ENCODE measurements around the gene DLX3. TPM values are rescaled to one million over a fixed set of nuclear protein-coding genes. Genes with fewer than 3 reads are reported as not detected.

Gene DLX3
- total RNA-seq, 4 donors from 2014 or later, result 0.28 TPM; not detected in 3

DNA sequence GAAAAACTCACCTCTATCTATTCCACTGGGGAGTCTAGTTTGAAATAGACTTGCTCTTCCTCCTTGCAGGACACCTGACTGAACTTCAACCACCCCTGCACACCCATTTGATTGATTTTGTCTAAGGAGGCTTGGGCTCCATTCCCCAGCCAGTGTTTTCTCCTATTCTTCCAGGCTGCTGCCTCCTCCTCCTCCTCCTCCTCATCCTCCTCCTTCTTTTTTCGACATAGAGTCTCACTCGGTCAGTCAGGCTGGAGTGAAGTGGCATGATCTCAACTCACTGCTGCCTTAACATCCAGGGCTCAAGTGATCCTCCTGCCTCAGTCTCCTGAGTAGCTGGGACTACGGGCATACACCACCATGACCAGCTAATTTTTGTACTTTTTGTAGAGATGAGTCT lies 27.8 kb downstream of the DLX3 start:
- Histone ChIP-seq H3K4me3 (no peak overlapping the region), H3K36me3 (no peaks in the 10 kb centered on the region), H3K9me3 (no peaks in the 10 kb centered on the region), H3K4me1 (peaks cover 0 to 29% of the 10 kb centered on the region in 2 donors), H3K27me3 (peaks cover 52 to 85% of the 10 kb centered on the region in 2 donors), H3K27ac (no peak overlapping the region)
- TF ChIP-seq CTCF (IDR thresholded peaks at IDR 0.05) (no peak), POLR2A (IDR thresholded peaks at IDR 0.05) (no peak)
- no peak for DNase-seq
- intact Hi-C loops (cut with DNase I; ENCODE audit: low total_unique reads), result no loop called here

- Histone ChIP-seq H3K4me1 (peaks cover 0 to 24% of the 10 kb centered on the region in 2 donors), H3K36me3 (no peaks in the 10 kb centered on the region), H3K27ac (no peak overlapping the region), H3K9me3 (no peaks in the 10 kb centered on the region), H3K27me3 (peaks cover 47 to 81% of the 10 kb centered on the region in 2 donors), H3K4me3 (no peak overlapping the region)
- no peak for DNase-seq
- intact Hi-C loops (cut with DNase I; ENCODE audit: low total_unique reads), result no loop called here
- TF ChIP-seq CTCF (IDR thresholded peaks at IDR 0.05) (no peak), POLR2A (IDR thresholded peaks at IDR 0.05) (no peak)
These were observed 28.3 kb downstream of the DLX3 start for GRCh38 chr17:49966767-49967166.

GRCh38 chr17:49965524-49965909 lies 29.5 kb downstream of the DLX3 start:
- no peak overlapping the region for H3K27ac ChIP-seq
- intact Hi-C loops (cut with DNase I; ENCODE audit: low total_unique reads), result no loop called here
- no peak for DNase-seq
- H3K36me3 ChIP-seq, result no peaks in the 10 kb centered on the region
- H3K4me3 ChIP-seq, result no peak overlapping the region
- H3K4me1 ChIP-seq, result peaks cover 0 to 22% of the 10 kb centered on the region in 2 donors
- TF ChIP-seq CTCF (IDR thresholded peaks at IDR 0.05) (no peak), POLR2A (IDR thresholded peaks at IDR 0.05) (no peak)
- no peaks in the 10 kb centered on the region for H3K9me3 ChIP-seq
- H3K27me3 ChIP-seq, result peaks cover 40 to 69% of the 10 kb centered on the region in 2 donors

DNA sequence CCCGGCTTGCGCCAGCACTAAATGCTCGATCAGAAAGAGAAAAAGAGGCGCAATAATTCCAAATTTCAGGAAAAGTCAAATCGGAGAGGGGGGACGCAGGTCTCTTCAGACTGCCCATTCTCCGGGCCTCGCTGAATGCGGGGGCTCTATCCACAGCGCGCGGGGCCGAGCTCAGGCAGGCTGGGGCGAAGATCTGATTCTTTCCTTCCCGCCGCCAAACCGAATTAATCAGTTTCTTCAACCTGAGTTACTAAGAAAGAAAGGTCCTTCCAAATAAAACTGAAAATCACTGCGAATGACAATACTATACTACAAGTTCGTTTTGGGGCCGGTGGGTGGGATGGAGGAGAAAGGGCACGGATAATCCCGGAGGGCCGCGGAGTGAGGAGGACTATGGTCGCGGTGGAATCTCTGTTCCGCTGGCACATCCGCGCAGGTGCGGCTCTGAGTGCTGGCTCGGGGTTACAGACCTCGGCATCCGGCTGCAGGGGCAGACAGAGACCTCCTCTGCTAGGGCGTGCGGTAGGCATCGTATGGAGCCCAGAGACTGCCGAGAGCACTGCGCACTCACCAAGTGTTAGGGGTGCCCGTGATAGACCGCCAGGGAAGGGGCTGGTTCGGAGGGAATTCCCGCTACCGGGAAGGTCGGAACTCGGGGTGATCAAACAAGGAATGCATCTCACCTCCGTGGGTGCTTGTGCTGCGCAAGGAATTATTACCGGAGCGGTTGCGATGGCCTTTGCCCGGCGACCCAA lies 30.1 kb downstream of the DLX3 start:
- Histone ChIP-seq H3K9me3 (no peaks in the 10 kb centered on the region), H3K36me3 (no peaks in the 10 kb centered on the region), H3K27ac (no peak overlapping the region), H3K4me3 (no peak overlapping the region), H3K4me1 (peaks cover 0 to 22% of the 10 kb centered on the region in 2 donors), H3K27me3 (peaks cover 40 to 64% of the 10 kb centered on the region in 2 donors)
- no peak for DNase-seq
- intact Hi-C loops (cut with DNase I; ENCODE audit: low total_unique reads), result no loop called here
- no peak for TF ChIP-seq CTCF (IDR thresholded peaks at IDR 0.05)
- TF ChIP-seq POLR2A (IDR thresholded peaks at IDR 0.05), result no peak

- H3K27ac ChIP-seq, result no peak overlapping the region
- no peak overlapping the region for H3K4me3 ChIP-seq
- peaks cover 0 to 19% of the 10 kb centered on the region in 2 donors for H3K4me1 ChIP-seq
- DNase-seq, result no peak
- no peaks in the 10 kb centered on the region for H3K9me3 ChIP-seq
- peaks cover 38 to 58% of the 10 kb centered on the region in 2 donors for H3K27me3 ChIP-seq
- no peaks in the 10 kb centered on the region for H3K36me3 ChIP-seq
- intact Hi-C loops (cut with DNase I; ENCODE audit: low total_unique reads), result no loop called here
- TF ChIP-seq POLR2A (IDR thresholded peaks at IDR 0.05) (no peak), CTCF (IDR thresholded peaks at IDR 0.05) (no peak)
These were observed 30.7 kb downstream of the DLX3 start for GRCh38 chr17:49964303-49964768.

Data from uterus (tissue), 4 donors.